Fibroblast of mammary gland (primary cell): ENCODE data around the gene GSTM5.

ENCODE experiments used
- DNase-seq: peaks from one replicate; pipeline ENCODE4 v3.0.0-alpha.2; 2010; ENCODE audit warnings: low read depth
- H3K4me3 ChIP-seq: 2 replicates; pipeline ENCODE4 v1.5.1; 2011; ENCODE audit warnings: low read depth, mild to moderate bottlenecking, low read length, moderate library complexity; ENCODE audit not compliant: control insufficient read depth
- CTCF ChIP-seq: conservative IDR thresholded peaks from 2 replicates; pipeline ENCODE4 v1.5.1; 2011; ENCODE audit warnings: low read depth, low read length, inconsistent platforms; ENCODE audit not compliant: control insufficient read depth, insufficient read depth

GSTM5 gene

GRCh38 chr1:109721971-109722370 is 9.9 kb downstream of the GSTM5 start:
- DNase-seq: no peak
- TF ChIP-seq CTCF: no peak
- H3K4me3 ChIP-seq: no peak overlapping the region

GRCh38 chr1:109722908-109723691 is 11.0 kb downstream of the GSTM5 start:
- no peak for DNase-seq
- TF ChIP-seq CTCF: no peak

GRCh38 chr1:109724933-109725332 is 12.9 kb downstream of the GSTM5 start:
- no peak overlapping the region for H3K4me3 ChIP-seq
- no peak for TF ChIP-seq CTCF
- no peak for DNase-seq

More at GRCh38 chr1:109722908-109723691, 11.0 kb downstream of the GSTM5 start:
- H3K4me3 ChIP-seq: no peak overlapping the region

- H3K4me3 ChIP-seq: no peak overlapping the region
- DNase-seq: no peak
- no peak for TF ChIP-seq CTCF
These were observed 13.5 kb downstream of the GSTM5 start for GRCh38 chr1:109725510-109725909.

GRCh38 chr1:109726007-109726406 is 14.0 kb downstream of the GSTM5 start:
- no peak for DNase-seq
- no peak for TF ChIP-seq CTCF
- H3K4me3 ChIP-seq: no peak overlapping the region

- DNase-seq: no peak
These were observed 14.8 kb downstream of the GSTM5 start for GRCh38 chr1:109726728-109727373.

More at GRCh38 chr1:109726728-109727373, 14.8 kb downstream of the GSTM5 start:
- H3K4me3 ChIP-seq: no peak overlapping the region
- no peak for TF ChIP-seq CTCF
